GM19455 (cell line): ENCODE results near the gene WDR36.

Experiments used
- ATAC-seq: cut with Tn5 transposase; IDR thresholded peaks from one replicate; pipeline ENCODE4 v1.9.1; 2021; ENCODE audit not compliant: unreplicated experiment

WDR36 gene

DNA sequence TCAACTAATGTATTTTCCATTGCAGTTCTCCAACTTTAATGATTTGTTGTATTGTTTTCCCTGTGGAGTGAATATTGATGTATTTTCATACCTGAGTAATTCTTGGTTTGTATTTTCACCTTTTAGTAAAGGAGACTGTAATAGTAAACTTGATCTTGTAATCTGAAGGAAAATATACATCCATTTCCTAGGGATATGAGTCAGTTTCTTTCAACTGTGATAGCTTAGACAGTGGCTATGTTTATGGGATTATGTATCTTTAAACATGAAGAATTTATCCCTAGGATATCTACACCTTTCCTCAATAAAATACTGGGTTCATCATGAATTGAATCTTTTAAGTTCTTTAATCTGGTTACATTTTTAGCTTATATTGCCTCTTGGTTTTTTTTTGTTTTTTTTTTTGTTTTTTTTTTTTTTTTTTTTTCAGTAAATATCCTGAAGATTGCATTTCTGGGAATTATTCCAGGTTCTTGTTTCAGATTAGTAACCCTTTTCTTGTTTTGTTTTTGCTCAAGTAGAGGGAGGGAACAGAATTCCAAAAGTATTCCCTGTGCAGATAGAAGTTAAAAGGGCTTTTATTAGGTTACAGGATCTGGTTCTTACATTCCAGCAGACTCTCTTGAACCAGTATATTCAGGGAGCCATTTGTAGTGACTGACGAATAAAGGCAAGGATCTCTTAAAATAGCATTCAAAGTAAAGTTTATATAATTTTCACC lies 7.1 kb downstream of the WDR36 start:
- ATAC-seq: no peak

DNA sequence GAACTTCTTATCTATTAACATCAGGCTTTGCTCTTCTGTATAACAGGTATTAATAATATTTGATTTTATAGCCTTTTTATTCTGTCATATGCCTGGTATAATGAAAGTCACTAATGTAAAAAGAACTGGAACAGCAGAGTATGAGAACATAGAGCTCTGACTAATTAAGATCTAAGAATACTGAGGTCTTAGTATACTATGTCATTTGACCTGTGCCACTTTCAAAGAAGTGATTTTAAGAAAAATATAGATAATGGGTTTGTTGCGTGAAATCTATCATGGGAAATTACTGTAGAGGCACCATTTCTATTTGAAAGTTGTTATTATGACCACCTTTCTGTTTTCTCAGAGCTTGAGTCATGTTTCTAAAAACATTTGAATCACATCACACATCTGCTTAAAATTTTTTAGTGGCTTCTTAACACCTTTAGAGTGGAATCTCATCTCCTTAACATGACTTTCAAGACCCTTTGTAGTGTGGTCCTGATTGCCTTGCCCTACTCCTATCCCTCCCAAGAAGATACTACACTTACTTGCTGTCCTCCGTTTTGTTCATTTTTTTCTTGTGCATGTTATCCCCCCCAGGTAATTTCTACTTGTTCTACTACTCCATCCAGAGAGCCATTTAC lies 14.3 kb downstream of the WDR36 start:
- no peak for ATAC-seq

DNA sequence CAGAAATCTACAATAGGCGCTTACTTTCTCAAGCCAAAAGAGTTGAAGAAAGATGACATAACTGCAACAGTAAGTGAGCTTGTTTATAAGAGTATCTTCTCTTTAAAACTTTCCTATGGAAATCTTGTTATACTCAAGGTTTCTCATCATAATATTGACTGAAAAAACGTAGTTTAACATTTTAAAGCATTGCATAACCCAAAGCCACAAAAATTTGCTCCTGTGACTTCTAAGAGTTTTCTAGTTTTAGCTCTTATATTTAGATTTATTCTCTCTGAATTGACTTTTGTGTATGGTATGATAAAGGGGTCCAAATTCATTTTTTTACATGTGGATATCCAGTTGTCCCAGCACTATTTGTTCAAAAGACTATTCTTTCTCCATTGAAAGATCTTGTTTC lies 15.2 kb downstream of the WDR36 start:
- no peak for ATAC-seq

DNA sequence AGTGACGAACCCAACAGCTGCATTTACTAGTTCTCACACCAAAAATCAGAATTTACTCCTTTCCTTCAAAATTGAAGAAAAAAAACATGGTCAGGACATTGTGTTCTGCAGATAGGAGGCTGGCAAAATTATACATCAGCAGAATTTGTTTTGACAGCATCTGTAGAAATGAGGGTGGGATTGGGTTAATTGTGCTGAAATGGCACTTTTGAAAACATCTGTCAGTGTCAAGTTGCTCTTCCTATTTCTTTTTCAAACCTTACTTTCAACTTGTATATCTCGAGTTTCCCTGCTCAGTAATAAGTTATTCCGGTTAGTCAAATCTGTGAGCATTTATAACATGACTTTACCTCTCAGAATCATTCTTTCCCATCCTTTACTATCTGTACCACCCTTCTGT lies 19.8 kb downstream of the WDR36 start:
- no peak for ATAC-seq

DNA sequence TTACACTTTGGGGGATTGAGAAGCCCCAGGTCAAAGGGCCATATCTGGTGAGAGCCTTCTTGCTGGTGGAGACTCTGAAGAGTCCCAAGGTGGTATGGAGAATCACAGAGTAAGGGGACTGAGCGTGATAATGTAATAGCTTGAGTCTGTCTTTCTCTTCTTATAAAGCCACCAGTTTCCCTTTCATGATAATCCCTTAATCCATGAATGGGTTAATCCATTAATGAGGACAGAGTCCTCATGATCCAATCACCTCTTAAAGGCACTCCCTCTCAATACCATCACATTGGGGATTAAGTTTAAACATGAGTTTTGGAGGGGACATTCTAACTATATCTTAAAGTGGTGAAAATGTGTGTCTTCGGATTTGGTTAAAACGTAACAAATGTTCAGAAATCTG lies 21.5 kb downstream of the WDR36 start:
- no peak for ATAC-seq

DNA sequence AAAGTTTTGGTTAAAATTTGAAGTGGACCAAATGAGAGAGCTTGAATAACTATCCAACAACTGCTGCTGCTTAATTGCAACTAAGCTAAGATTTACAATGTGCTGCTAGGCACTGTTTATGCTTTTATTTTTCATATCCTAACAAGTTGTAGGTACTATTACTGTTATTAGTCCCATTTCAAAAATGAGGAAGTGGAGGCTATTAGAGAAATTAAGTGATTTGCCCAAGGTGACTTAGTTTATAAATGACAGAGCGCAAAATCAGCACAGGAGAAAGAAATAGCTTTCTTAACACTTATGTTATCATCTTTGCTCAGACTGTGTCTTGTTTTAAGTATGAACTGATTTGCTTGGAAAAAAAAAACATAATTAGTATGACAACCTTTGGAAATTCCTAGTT lies 23.1 kb downstream of the WDR36 start:
- ATAC-seq: no peak

DNA sequence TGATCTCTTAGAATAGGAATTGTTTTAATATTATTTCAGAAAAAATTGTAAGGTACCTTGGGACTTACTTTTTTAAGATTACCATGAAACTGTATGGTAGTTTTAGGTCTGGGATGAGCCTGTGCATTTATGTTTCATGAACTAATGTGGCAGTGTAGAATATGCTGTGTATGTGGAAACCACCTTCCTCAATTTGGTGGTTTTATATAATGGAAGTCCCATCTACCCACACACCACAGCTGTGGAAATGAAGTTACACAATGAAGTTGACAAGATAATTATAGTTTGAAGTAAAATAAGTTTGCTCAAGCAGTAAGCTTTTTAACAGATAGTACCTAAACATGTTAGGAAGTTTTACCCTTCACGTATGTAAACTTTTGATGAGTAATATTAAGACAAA lies 24.4 kb downstream of the WDR36 start:
- no peak for ATAC-seq

DNA sequence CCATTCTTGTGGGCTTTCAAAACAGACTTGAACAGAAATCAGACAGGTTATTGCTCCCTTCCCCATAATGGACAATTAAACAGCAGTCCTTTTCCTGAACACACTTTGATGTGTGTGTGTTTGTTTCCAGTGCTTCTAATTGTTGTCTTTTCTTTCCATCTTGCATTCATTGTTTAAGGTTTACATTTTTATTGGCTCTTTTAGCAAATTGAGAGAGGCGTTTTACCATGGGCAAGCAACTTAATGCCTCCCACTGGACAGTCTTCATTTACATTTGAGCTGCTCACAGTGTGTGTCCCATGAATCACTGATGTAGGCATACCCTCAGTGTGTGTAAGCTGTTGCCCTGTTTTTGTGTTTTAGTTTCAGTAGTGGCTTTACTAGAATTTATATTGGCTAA lies 25.0 kb downstream of the WDR36 start:
- no peak for ATAC-seq

DNA sequence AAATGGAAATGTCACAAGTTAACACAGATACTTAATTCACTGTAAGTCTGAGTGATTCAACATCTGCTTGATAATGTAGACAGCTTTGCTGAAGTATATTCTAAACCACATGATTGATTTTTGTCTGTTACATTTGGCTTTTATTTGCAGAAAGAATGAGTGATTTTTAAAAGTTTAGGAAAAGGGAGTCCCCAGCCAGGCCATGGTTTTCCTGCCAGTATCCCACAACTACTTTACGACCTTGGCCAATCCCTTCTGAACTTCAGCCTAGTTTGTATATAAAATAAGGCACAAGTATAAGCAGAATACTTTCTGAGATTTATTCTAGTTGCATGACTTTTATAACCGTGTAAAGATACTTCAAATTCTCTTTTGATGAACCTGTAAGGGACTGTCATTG lies 27.1 kb downstream of the WDR36 start:
- ATAC-seq: no peak

DNA sequence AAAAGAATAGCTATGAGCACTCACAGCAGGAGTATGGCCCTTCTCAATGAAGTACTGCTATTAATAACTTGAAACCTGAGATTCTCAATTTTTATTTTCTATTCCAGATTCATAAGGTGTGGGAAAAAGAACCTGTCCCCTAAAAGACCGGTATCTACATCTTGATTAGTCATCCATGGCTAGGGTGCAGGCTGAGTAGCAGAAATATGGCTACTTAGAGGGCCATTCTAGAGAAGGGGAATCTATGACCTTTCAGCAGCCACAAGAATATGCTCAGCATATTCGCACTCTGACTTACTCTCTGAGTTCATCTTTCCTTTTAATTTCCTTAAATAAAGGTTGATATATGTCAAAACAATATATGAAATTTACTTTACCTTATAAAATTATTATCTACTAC lies 27.7 kb downstream of the WDR36 start:
- no peak for ATAC-seq

DNA sequence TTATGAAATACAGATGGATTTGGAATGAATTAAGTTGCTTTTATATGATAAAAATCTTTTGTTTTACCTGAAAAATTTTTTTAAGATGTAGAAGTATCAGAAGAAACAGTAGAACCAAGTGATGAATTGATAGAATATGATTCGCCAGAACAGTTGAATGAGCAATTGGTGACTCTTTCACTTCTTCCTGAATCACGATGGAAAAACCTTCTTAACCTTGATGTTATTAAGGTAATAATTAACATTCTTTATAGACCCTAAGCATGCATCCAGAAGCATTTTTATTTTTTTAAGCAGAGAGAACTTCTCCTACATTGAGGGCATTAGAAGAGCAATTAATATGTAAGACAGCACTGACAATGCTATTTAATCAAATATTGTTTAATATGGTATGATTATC lies 28.8 kb downstream of the WDR36 start:
- ATAC-seq: no peak

DNA sequence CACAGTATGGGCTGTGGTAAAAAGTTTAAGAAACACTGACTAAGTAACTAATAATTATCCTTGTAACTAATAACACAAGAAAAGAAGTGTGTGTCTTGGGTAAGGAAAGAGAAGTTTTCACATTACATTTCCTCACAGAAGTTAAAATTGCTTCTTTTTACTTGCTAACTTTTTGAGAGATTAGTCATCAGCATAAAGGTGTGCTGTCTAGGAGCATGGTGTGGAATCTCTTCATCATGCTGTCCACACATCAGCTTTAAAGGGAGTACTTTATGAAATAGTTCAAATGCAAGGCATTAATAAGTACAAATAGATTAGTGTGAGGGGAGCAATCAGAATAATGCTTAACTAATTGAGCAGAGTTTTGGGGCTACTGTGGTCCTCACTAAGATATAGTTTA lies 29.8 kb downstream of the WDR36 start:
- ATAC-seq: no peak

DNA sequence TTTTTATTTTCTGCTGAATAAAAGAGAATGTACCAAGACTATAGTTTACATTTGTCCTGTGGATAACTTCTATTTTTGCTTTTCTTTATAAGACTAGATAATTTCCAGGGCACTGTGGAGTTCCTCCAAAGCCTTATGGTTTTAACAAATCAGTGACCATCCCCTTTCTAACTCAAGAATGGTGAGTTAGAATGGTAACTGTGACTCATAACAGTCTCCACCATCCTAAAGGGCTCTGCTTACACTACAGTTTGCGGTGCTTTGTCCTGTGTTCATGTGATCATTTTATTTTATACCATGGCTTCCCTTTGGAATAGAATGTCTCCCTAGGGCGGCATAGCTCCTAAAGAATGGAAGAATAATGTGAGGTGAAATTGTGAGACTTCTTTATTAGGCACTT lies 30.2 kb downstream of the WDR36 start:
- no peak for ATAC-seq

DNA sequence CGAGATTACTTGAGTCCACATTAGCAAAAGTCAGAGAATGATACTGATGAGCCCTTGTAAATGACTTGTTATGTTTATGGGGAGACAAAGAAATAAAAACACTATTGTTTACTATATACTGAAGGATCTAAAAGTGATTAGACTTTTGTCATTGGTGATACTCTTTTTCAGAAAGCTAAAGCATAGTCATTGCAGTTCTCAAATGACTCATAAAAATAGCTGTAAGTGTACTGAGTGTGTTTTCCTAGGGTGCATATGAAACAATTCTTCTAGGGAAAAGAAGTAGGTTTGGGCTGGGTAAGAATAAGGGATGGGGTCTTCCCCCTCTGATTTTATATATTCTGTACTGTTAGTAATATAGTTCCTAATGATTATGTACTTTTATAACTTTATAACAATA lies 32.6 kb downstream of the WDR36 start:
- no peak for ATAC-seq

DNA sequence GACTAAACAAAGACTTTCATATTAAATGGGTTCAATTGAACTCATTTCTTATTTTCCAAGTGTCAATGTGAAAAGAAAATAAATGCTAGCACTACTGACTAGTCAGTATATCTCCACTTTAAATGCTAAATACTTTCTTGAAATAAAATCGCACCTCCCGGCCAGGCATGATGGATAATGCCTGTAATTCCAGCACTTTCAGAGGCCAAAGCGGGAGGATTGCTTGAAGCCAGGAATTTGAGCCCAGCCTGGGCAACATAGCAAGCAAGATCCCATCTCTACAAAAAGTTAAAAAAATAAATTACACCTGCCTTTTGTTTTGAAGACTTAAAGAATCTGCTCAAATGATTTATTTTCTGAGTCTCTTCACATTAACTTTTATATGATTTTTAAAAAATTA lies 34.7 kb downstream of the WDR36 start:
- no peak for ATAC-seq

DNA sequence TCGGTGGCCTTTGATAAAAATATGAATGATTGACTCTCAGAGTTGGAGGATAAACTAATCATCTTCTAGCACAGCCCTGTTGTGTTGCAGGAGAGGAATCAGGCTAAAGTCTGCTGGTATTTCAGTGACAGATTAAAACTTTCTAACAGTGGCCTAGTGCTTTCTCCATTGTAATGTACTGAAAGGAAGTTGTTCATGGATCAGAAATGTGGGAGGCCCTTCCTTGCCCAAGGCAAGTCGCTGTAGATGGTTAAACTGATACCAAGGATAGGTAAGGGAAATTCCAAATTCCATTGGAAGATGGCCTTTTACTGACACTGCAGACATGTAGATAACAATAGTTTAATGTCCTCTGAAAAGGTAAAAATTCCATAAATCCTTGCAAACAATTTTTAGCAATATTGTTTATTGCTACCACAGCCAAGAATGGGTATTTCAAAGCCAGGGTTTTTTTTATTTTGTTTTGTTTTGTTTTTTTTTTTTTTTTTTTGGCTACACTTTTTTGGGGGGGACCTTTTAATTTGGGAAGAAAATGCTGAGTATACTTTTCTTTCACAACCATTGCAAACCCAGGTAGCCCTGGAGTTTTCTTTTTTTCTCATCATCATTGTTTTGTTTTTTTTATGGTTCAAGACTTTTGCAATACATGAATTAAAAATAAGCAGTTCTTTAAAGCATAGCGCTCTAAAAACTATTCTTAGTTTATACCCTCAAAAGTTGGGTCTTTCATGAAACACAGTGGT lies 35.5 kb downstream of the WDR36 start:
- ATAC-seq: no peak

DNA sequence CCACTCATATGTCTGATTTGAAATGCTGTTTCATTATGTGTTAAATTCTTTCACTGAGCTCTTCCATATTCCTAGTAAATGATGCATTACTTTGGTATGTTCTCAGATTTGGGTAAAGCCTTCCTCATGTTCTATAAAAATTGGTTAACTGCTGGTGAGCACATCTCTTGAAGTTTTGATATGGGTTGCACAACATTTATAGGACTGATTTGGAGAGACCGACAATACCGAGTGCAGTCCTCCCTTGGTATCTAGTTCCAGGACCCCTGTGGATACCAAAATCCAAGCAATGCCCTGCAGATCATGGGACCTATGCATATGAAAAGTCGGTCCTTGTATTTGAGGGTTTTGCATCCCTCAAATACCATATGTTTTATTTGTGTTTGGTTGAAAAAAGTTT lies 37.8 kb downstream of the WDR36 start:
- no peak for ATAC-seq

DNA sequence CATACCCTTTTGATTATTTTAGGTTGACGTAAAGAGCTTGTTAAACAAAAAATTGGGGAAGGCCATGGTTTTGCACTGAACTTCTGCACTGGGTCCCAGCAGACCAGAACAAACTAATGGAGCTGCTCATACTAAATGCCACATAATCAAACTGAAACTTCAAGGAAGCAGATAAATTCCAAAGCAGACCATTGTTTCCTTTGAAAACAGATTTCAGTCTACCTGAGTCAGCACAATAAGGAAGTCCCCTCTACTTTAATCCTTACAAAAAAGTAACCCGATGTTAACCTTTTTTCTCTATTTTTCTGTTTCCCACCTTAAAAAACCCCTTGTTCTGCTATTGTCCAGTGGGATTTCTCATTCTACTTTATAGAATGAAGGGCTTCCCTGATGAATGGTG lies 39.2 kb downstream of the WDR36 start:
- ATAC-seq: no peak

DNA sequence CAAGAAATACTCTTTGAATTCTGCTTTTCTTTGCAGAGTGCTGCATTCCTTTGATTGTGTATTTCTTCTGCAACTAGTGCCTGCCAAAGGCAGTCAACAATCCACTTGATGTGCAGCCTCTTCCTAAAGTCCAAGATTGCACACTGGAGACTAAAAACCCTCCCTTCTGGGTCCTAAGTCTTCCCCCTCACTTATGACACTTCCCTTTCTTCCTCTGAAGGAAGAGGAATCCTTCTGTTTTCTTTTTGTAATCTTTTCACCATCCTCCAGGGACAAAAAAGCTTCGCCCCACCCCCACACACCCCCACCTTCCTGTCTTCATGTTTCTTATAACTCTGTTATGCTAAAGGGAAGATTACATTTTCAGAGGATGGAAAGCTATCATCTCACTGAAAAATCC lies 39.9 kb downstream of the WDR36 start:
- ATAC-seq: no peak

DNA sequence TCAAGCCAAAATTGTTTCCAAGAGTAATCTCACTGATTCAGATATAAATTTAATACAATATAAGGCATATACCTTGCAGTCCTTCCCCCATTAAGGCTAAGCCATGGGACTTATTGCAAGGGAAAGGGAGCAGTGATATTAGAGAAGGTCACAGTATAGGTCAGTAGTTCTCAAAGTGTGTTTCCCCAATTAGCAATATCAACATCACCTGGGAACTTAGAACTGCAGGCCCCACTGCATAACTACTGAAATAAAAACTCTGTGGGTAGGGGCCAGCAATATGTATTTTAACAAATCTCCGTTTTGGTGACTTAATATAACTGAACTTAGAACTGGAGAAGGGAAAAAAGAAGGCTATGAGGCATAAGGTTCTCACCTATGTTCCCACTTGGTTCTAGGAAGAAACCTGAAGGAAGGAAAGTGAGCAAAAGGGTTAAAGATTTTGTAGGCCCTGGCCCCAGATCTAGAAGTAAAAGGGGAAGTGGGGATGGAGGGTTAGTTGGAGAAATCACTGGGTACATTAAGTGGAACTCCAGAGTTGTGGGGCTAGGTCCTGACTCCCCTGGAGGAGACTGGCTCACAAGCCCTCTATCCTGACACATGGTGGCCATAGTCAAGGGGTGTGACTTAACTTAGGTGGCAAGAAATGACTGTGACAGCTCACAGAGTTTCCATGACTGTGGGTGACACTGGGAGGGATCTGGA lies 40.7 kb downstream of the WDR36 start:
- ATAC-seq: no peak

DNA sequence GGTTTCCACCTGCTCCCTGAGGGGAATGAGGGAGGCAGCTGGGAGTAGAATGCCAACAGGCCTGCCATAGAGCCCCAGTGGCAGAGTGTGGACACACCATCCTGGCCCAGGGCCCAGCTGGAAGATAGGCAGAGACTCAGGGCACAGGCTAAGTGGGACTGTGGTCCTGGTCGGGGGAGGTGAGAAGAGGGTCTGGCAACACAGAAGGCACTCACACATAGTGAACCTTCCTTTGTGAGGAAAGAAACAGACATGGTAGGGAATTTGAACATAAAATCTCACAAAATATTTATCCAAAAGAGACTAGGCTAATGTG lies 41.2 kb downstream of the WDR36 start:
- no peak for ATAC-seq

DNA sequence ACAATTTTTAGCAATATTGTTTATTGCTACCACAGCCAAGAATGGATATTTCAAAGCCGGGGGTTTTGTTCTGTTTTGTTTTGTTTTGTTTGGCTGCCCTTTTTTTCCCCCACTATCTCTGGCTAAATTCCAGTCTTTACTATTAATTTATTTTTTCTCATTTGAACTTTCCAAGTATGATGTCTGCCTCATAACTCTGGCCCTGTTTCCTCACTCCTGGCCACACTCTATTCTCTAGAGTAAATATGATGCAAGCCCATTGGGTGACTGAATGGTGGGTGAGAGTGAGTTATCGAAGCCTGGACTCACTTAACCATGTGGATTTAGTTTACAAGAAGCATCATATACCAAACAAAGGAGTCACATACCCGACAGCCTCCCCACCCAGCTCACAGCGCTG lies 41.9 kb downstream of the WDR36 start:
- no peak for ATAC-seq
